ENCODE data around the gene BBOX1. TPM values are rescaled to one million over a fixed set of nuclear protein-coding genes. Genes with fewer than 3 reads are reported as not detected.

The BBOX1 gene
- total and polyA plus RNA-seq, 3 experiments from 2014 or later, result not detected

DNA sequence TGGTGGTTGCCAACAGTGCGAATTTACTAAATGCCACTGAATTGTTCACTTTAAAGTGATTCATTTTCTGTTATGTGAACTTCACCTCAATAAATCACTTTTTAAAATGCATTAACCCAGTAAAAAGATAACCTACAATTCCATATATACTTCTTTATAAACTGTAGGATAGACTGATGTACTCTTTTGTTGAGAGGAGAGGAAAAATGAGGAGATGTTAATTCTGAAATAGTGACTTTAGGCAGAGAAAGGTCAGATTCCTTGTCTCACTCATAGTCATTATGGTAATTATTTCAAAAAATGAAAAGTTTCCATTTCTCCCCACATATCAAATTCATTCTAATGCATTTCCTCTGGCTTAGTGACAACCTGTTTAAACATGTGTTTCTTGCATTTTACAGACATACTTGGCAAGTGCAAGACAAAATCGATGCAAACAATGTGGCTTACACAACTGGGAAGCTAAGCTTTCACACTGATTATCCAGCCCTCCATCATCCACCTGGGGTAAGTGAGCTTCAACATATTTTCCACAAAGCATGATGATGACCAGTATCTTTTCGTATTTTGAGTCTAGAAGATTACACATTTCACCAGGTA lies 74.5 kb downstream of the BBOX1 start:
- H3K27me3 ChIP-seq (ENCODE audit: insufficient read depth, low read length, poor library complexity, severe bottlenecking), result no peaks in the 10 kb centered on the region
- no peak overlapping the region for H3K27ac ChIP-seq (ENCODE audit: low read depth, low read length)
- no peaks in the 10 kb centered on the region for H3K4me1 ChIP-seq (ENCODE audit: insufficient read depth, low read length)
- no peak for DNase-seq
- peaks cover 0 to 1% of the 10 kb centered on the region in 2 donors for H3K27me3 Mint-ChIP-seq
- H3K9me3 ChIP-seq (ENCODE audit: low read length), result no peaks in the 10 kb centered on the region
- H3K4me3 Mint-ChIP-seq, result no peak overlapping the region
- ChIA-PET CTCF (no interaction called here), POLR2A (no interaction called here)
- H3K4me3 ChIP-seq (ENCODE audit: low read length), result no peak overlapping the region
- no peaks in the 10 kb centered on the region for H3K4me1 Mint-ChIP-seq
- peaks cover 0 to 6% (median 0%) of the 10 kb centered on the region in 5 donors for H3K9me3 Mint-ChIP-seq
- H3K36me3 Mint-ChIP-seq, result peaks cover 0 to 1% (median 0%) of the 10 kb centered on the region in 3 donors
- no peaks in the 10 kb centered on the region for H3K36me3 ChIP-seq (ENCODE audit: insufficient read depth, low read length)
- no peak overlapping the region for H3K27ac Mint-ChIP-seq

- ChIA-PET POLR2A (no interaction called here), CTCF (no interaction called here)
- Mint-ChIP-seq H3K4me1 (no peaks in the 10 kb centered on the region), H3K27ac (no peak overlapping the region), H3K4me3 (no peak overlapping the region), H3K36me3 (peaks cover 0 to 1% (median 0%) of the 10 kb centered on the region in 3 donors), H3K27me3 (no peaks in the 10 kb centered on the region), H3K9me3 (peaks cover 0 to 6% (median 0%) of the 10 kb centered on the region in 5 donors)
- Histone ChIP-seq H3K4me1 (ENCODE audit: insufficient read depth, low read length) (no peaks in the 10 kb centered on the region), H3K27ac (ENCODE audit: low read depth, low read length) (no peak overlapping the region), H3K27me3 (ENCODE audit: insufficient read depth, low read length, poor library complexity, severe bottlenecking) (no peaks in the 10 kb centered on the region), H3K4me3 (ENCODE audit: low read length) (no peak overlapping the region), H3K9me3 (ENCODE audit: low read length) (no peaks in the 10 kb centered on the region), H3K36me3 (ENCODE audit: insufficient read depth, low read length) (no peaks in the 10 kb centered on the region)
- DNase-seq, result no peak
Observed at GRCh38 chr11:27116684-27117083, 76.1 kb downstream of the BBOX1 start.

- Histone ChIP-seq H3K36me3 (ENCODE audit: insufficient read depth, low read length) (no peaks in the 10 kb centered on the region), H3K9me3 (ENCODE audit: low read length) (no peaks in the 10 kb centered on the region), H3K4me3 (ENCODE audit: low read length) (no peak overlapping the region), H3K27me3 (ENCODE audit: insufficient read depth, low read length, poor library complexity, severe bottlenecking) (no peaks in the 10 kb centered on the region), H3K4me1 (ENCODE audit: insufficient read depth, low read length) (no peaks in the 10 kb centered on the region), H3K27ac (ENCODE audit: low read depth, low read length) (no peak overlapping the region)
- peaks cover 0 to 9% (median 0%) of the 10 kb centered on the region in 5 donors for H3K9me3 Mint-ChIP-seq
- H3K4me1 Mint-ChIP-seq, result no peaks in the 10 kb centered on the region
- H3K4me3 Mint-ChIP-seq, result no peak overlapping the region
- POLR2A ChIA-PET, result no interaction called here
- peaks cover 0 to 1% (median 0%) of the 10 kb centered on the region in 3 donors for H3K36me3 Mint-ChIP-seq
- CTCF ChIA-PET, result no interaction called here
- H3K27me3 Mint-ChIP-seq, result no peaks in the 10 kb centered on the region
- H3K27ac Mint-ChIP-seq, result no peak overlapping the region
- DNase-seq, result no peak
Observed at GRCh38 chr11:27118371-27118770, 77.8 kb downstream of the BBOX1 start.

GRCh38 chr11:27118949-27119348 lies 78.3 kb downstream of the BBOX1 start:
- ChIA-PET POLR2A (no interaction called here), CTCF (no interaction called here)

DNA sequence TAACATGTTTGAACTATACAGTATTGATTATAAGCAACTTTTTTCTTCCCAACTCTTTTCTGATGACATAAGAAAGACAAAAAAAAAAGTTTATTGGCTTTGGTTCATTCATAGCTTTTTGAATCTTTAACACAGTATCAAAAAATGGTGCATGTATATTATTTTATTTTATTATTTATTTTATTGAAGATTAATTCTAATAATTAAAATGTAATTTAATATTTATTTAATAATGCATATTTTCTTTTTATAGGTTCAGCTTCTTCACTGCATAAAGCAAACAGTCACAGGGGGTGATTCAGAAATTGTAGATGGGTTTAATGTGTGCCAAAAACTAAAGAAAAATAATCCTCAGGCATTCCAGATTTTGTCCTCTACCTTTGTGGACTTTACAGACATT lies 78.8 kb downstream of the BBOX1 start:
- Mint-ChIP-seq H3K9me3 (peaks cover 0 to 7% (median 0%) of the 10 kb centered on the region in 5 donors), H3K27me3 (no peaks in the 10 kb centered on the region), H3K4me1 (no peaks in the 10 kb centered on the region), H3K4me3 (no peak overlapping the region), H3K27ac (no peak overlapping the region), H3K36me3 (peaks cover 0 to 1% (median 0%) of the 10 kb centered on the region in 3 donors)
- H3K36me3 ChIP-seq (ENCODE audit: insufficient read depth, low read length), result no peaks in the 10 kb centered on the region
- CTCF ChIA-PET, result no interaction called here
- DNase-seq, result no peak
- no peaks in the 10 kb centered on the region for H3K27me3 ChIP-seq (ENCODE audit: insufficient read depth, low read length, poor library complexity, severe bottlenecking)
- POLR2A ChIA-PET, result no interaction called here
- H3K9me3 ChIP-seq (ENCODE audit: low read length), result no peaks in the 10 kb centered on the region
- no peaks in the 10 kb centered on the region for H3K4me1 ChIP-seq (ENCODE audit: insufficient read depth, low read length)
- H3K27ac ChIP-seq (ENCODE audit: low read depth, low read length), result no peak overlapping the region
- no peak overlapping the region for H3K4me3 ChIP-seq (ENCODE audit: low read length)

More at GRCh38 chr11:27118949-27119348, 78.3 kb downstream of the BBOX1 start:
- no peak overlapping the region for H3K4me3 ChIP-seq (ENCODE audit: low read length)
- Mint-ChIP-seq H3K36me3 (peaks cover 0 to 1% (median 0%) of the 10 kb centered on the region in 3 donors), H3K4me3 (no peak overlapping the region), H3K27me3 (no peaks in the 10 kb centered on the region), H3K4me1 (no peaks in the 10 kb centered on the region), H3K27ac (no peak overlapping the region), H3K9me3 (peaks cover 0 to 7% (median 0%) of the 10 kb centered on the region in 5 donors)
- H3K36me3 ChIP-seq (ENCODE audit: insufficient read depth, low read length), result no peaks in the 10 kb centered on the region
- no peak overlapping the region for H3K27ac ChIP-seq (ENCODE audit: low read depth, low read length)
- no peaks in the 10 kb centered on the region for H3K27me3 ChIP-seq (ENCODE audit: insufficient read depth, low read length, poor library complexity, severe bottlenecking)
- H3K9me3 ChIP-seq (ENCODE audit: low read length), result no peaks in the 10 kb centered on the region
- no peak for DNase-seq
- no peaks in the 10 kb centered on the region for H3K4me1 ChIP-seq (ENCODE audit: insufficient read depth, low read length)

GRCh38 chr11:27120211-27120610 lies 79.6 kb downstream of the BBOX1 start:
- Histone ChIP-seq H3K36me3 (ENCODE audit: insufficient read depth, low read length) (no peaks in the 10 kb centered on the region), H3K4me1 (ENCODE audit: insufficient read depth, low read length) (no peaks in the 10 kb centered on the region), H3K27ac (ENCODE audit: low read depth, low read length) (no peak overlapping the region), H3K9me3 (ENCODE audit: low read length) (no peaks in the 10 kb centered on the region), H3K4me3 (ENCODE audit: low read length) (no peak overlapping the region), H3K27me3 (ENCODE audit: insufficient read depth, low read length, poor library complexity, severe bottlenecking) (no peaks in the 10 kb centered on the region)
- Mint-ChIP-seq H3K4me3 (no peak overlapping the region), H3K36me3 (peaks cover 0 to 1% (median 0%) of the 10 kb centered on the region in 3 donors), H3K27ac (no peak overlapping the region), H3K9me3 (peaks cover 0 to 11% (median 0%) of the 10 kb centered on the region in 5 donors), H3K27me3 (no peaks in the 10 kb centered on the region), H3K4me1 (no peaks in the 10 kb centered on the region)
- POLR2A ChIA-PET, result no interaction called here
- no peak for DNase-seq
- CTCF ChIA-PET, result interaction anchor here (1.1 kb wide), 1 partner anchor 11 kb away, joined by 3 read pairs; no protein-coding TSS in a partner anchor

- H3K36me3 Mint-ChIP-seq, result peaks cover 0 to 1% (median 0%) of the 10 kb centered on the region in 3 donors
- Histone ChIP-seq H3K36me3 (ENCODE audit: insufficient read depth, low read length) (no peaks in the 10 kb centered on the region), H3K4me3 (ENCODE audit: low read length) (no peak overlapping the region), H3K9me3 (ENCODE audit: low read length) (no peaks in the 10 kb centered on the region), H3K27me3 (ENCODE audit: insufficient read depth, low read length, poor library complexity, severe bottlenecking) (no peaks in the 10 kb centered on the region), H3K27ac (ENCODE audit: low read depth, low read length) (no peak overlapping the region), H3K4me1 (ENCODE audit: insufficient read depth, low read length) (no peaks in the 10 kb centered on the region)
- CTCF ChIA-PET, result no interaction called here
- peaks cover 0 to 7% (median 0%) of the 10 kb centered on the region in 5 donors for H3K9me3 Mint-ChIP-seq
- DNase-seq, result no peak
- no peaks in the 10 kb centered on the region for H3K27me3 Mint-ChIP-seq
- H3K27ac Mint-ChIP-seq, result no peak overlapping the region
- H3K4me3 Mint-ChIP-seq, result no peak overlapping the region
- no peaks in the 10 kb centered on the region for H3K4me1 Mint-ChIP-seq
- POLR2A ChIA-PET, result no interaction called here
Observed at GRCh38 chr11:27122001-27122400, 81.4 kb downstream of the BBOX1 start.

GRCh38 chr11:27124514-27125264 lies 84.1 kb downstream of the BBOX1 start:
- peaks cover 0 to 1% (median 0%) of the 10 kb centered on the region in 3 donors for H3K36me3 Mint-ChIP-seq
- Histone ChIP-seq H3K27ac (ENCODE audit: low read depth, low read length) (no peak overlapping the region), H3K9me3 (ENCODE audit: low read length) (no peaks in the 10 kb centered on the region), H3K4me1 (ENCODE audit: insufficient read depth, low read length) (no peaks in the 10 kb centered on the region), H3K36me3 (ENCODE audit: insufficient read depth, low read length) (no peaks in the 10 kb centered on the region), H3K4me3 (ENCODE audit: low read length) (no peak overlapping the region), H3K27me3 (ENCODE audit: insufficient read depth, low read length, poor library complexity, severe bottlenecking) (no peaks in the 10 kb centered on the region)
- POLR2A ChIA-PET, result no interaction called here
- no peak overlapping the region for H3K27ac Mint-ChIP-seq
- CTCF ChIA-PET, result no interaction called here
- no peaks in the 10 kb centered on the region for H3K27me3 Mint-ChIP-seq
- no peak for DNase-seq
- peaks cover 0 to 7% (median 0%) of the 10 kb centered on the region in 5 donors for H3K9me3 Mint-ChIP-seq
- no peak overlapping the region for H3K4me3 Mint-ChIP-seq
- H3K4me1 Mint-ChIP-seq, result no peaks in the 10 kb centered on the region

All from CD8-positive, alpha-beta memory T cell (primary cell).